GM18507 (cell line): Measurements from ENCODE around the gene DNM2.

ENCODE experiments used
- DNase-seq: peaks from one replicate; pipeline ENCODE4 v3.0.0; 2011; ENCODE audit warnings: low read depth; ENCODE audit not compliant: insufficient read length; ENCODE audit errors: extremely low spot score
- FAIRE-seq: peaks from 2 replicates; lab custom pipeline; 2011; peaks lifted over from hg19 to GRCh38; lab: Jason Lieb, UNC

The DNM2 gene

GRCh38 chr19:10688545-10689280 is 29.2 kb upstream of the DNM2 start:
- DNase-seq (no peak), FAIRE-seq (no peak)

GRCh38 chr19:10690341-10690781 is 27.5 kb upstream of the DNM2 start:
- no peak for FAIRE-seq

GRCh38 chr19:10691178-10691881 is 26.5 kb upstream of the DNM2 start:
- FAIRE-seq (no peak), DNase-seq (no peak)

More at GRCh38 chr19:10690341-10690781, 27.5 kb upstream of the DNM2 start:
- no peak for DNase-seq

- no peak for FAIRE-seq
Measured at GRCh38 chr19:10691883-10692282, 26.0 kb upstream of the DNM2 start.

GRCh38 chr19:10692673-10693264 is 25.1 kb upstream of the DNM2 start:
- DNase-seq (no peak), FAIRE-seq (no peak)

More at GRCh38 chr19:10691883-10692282, 26.0 kb upstream of the DNM2 start:
- DNase-seq = no peak

- FAIRE-seq (no peak), DNase-seq (no peak)
Measured at GRCh38 chr19:10694706-10695307, 23.1 kb upstream of the DNM2 start.

GRCh38 chr19:10695401-10696398 is 22.2 kb upstream of the DNM2 start:
- DNase-seq (peak; percentile 92), FAIRE-seq (peak; percentile 84)

- FAIRE-seq (peak; percentile 31), DNase-seq (no peak)
Measured at GRCh38 chr19:10699650-10700335, 18.1 kb upstream of the DNM2 start.

GRCh38 chr19:10701955-10702525 is 15.8 kb upstream of the DNM2 start:
- DNase-seq = no peak
- no peak for FAIRE-seq

GRCh38 chr19:10706990-10707389 is 10.9 kb upstream of the DNM2 start:
- no peak for FAIRE-seq
- no peak for DNase-seq

- FAIRE-seq (no peak), DNase-seq (no peak)
Measured at GRCh38 chr19:10707440-10707839, 10.4 kb upstream of the DNM2 start.

GRCh38 chr19:10708291-10708690 is 9.6 kb upstream of the DNM2 start:
- no peak for DNase-seq
- no peak for FAIRE-seq

- no peak for FAIRE-seq
- no peak for DNase-seq
Measured at GRCh38 chr19:10712045-10712444, 5.8 kb upstream of the DNM2 start.

GRCh38 chr19:10712754-10713153 is 5.1 kb upstream of the DNM2 start:
- FAIRE-seq (no peak), DNase-seq (no peak)

GRCh38 chr19:10713317-10713716 is 4.6 kb upstream of the DNM2 start:
- FAIRE-seq = no peak

GRCh38 chr19:10717054-10717355 is 874 bp upstream of the DNM2 start:
- no peak for DNase-seq
- FAIRE-seq = no peak

More at GRCh38 chr19:10713317-10713716, 4.6 kb upstream of the DNM2 start:
- no peak for DNase-seq

GRCh38 chr19:10718205-10719196 is 622 bp downstream of the DNM2 start:
- FAIRE-seq (no peak), DNase-seq (no peak)
